Skin of body (tissue), 2 donors: ENCODE measurements around the gene SORCS2. TPM values are rescaled to one million over a fixed set of nuclear protein-coding genes. Genes with fewer than 3 reads are reported as not detected.

Source experiments
- DNase-seq: peaks from one replicate; lab custom pipeline; 2025; lab: John Stamatoyannopoulos, UW
- total RNA-seq: library from RNA; depleted of rRNA; stranded (reverse); fragments of >200 nt; gene quantifications from one replicate; pipeline ENCODE4 v1.2.3, GENCODE V29; 2014

The SORCS2 gene
- total RNA-seq, 1 donor from 2014 or later, result 5.8 TPM

DNA sequence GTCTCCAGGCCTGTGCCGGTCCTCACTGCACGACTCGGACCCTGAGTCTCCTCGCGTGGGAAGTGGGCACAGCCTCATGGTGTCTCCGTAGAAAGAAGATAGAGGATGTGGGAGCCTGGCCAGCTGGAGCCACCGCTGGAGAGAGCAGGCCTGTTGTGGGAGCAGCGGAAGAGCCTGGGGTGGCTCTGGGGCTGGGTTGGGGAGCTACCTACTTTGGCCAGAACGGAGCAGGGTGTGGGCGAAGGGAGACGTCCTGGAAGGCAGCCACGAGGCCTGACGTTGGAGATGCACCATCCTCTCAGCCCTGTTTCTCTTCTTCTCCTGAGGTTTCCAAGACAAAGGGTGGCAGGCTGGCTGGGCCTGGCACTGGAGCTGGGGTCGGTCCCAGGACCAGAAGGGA, 93.8 kb downstream of the SORCS2 start:
- DNase-seq, result no peak

DNA sequence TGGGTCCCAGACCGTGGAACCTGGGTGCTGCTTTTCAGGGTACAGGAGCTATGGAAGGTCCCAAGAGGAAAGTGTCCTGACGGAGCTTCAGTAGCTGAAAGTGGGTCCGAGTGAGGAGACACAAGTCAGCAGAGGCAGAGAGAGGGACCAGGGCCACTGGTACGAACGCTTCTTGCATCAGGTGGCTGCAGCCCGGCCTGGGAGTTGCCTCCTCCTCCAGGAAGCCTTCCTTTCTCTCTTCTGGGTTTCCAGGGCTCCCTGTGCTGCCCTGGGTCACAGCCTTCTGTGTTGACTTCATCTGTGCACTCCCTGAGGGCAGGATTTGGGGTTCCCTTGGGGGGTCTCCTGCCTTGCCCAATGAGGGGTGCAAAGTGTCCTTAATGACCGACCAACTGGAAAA, 94.5 kb downstream of the SORCS2 start:
- no peak for DNase-seq

DNA sequence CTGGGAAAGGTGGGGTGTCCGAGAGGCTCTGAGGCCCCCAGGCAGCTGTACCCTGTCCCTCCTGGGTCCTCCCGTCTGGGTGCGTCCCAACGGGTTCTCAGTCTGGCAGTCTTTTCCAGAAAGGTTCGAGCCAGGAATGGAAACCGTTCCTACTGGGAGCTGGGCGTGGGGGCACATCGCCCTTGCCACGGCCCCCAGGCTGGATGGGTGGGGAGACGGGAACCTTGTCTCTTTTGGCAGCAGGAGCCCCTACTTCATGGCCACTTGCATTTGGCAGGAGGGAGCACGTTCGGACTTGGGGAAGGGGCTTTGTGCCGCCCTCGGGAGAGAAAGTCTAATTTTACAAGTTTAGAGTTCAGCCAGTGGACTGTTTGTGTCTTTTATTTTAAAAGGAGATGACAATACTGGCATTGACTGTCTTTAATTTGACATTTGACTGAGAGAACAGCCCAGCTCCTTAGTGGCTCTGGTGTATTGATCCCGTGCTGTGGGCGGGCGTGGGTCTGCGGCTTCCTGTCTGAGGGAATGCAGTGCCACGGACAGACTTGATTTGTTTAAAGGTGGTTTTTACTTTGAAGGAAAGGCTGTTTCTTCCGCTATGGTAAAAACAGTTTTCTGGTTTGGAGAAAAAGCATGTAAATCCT, 95.1 kb downstream of the SORCS2 start:
- DNase-seq, result no peak

DNA sequence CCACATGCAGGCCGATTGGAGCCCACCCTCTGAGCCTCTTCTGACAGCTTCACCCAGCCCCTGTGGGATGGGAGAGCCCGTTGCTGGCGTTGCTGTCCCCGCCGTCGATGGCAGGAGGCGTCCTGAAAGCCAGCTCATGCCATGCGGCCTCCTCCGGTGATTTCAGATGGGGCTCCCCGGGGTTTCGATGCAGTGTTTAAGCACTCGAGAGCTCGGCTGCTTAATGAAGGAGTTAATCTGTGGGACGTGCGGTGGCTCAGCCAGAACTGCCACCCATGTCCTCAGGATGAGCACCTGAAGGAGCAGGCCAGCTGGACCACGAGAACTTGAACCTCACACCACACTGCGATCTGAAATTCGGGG, 95.6 kb downstream of the SORCS2 start:
- no peak for DNase-seq

DNA sequence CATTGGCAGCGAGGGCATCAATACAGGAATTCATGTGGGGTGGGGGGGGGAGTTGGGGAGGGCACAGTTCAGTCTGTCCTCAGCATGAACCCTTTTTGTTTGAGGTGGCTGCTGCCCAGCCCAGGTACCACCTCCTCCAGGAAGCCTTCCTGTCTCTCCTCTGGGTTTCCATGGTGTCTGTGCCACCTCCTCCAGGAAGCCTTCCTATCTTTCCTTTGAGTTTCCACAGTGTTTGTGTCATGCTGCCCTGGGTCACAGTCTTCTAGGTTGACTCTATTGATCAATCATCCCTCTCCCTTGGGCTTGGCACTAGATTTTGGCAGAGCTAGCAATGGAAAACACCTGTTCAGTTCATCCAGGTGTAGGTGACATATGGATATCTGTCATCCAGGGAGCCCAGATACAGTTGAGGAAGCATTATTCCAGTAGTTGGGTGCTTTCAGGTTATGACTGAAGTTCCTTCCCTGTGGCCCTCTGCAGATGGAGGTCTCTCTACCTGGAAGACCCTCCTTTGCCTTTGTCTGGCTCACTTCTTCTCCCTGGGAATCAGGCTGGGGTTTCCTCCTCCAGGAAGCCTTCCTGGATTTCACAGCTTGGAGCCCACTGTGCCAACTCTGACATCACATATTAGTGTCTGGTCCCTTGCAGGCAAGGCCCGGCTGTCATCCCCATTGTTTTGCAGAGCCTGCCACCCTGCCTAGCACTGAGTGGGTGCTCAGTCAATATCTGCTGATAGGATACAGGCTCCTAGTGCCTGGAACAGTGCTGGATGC, 96.6 kb downstream of the SORCS2 start:
- no peak for DNase-seq

DNA sequence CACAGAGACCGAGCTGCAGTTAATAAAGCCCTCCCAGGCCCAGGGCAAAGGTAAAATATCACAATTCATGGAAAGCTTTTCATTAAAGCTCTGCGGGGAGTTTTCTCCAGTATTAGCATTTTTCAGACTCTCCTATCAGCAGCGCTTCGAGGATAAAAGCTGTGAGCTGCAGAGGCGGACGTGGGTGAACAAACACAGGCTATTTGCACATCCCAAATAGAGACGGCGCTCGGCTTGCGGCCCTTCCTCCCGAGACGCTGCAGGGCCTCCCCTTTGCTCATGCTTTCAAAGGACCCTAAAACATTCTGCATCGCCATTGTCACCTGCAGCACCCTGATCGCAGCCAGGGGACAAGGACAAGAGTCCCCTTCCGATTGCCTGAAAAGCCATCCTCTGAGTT, 97.3 kb downstream of the SORCS2 start:
- DNase-seq, result no peak

DNA sequence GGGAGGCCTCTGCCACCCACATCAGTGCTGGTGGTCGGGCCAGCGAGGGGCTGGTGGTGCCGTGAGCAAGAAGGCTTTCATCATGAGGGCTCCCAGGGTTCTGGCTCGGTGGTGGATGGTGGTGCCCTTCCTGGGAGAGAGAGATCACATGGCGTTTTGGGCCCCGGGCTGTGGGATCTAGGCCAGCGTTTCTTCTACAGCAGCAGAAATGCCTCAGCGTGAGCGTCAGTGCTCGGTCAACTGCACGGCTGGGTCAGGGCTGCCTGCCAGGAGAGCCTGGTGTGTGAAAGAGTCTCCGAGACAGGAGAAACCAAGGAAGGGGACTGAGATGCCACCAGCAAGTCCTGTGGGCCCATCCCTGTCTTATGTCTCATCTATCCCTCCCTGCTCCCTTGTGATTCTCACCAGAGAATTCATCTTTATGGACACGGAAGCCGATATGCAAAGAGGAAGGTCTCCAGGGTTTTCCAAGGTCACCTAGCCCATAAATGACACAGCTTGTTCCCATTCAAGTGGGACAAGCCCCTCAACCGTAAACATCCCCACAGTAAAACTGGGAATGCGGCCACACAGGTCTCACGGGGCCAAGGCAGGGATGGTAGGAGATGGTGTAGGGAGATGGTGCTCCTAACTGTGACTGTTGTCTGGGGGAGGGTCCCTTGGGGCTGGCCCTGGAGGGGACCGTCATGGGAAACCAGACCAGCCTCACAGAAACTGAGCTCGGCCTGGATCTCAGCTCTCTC, 99.2 kb downstream of the SORCS2 start:
- DNase-seq, result no peak

DNA sequence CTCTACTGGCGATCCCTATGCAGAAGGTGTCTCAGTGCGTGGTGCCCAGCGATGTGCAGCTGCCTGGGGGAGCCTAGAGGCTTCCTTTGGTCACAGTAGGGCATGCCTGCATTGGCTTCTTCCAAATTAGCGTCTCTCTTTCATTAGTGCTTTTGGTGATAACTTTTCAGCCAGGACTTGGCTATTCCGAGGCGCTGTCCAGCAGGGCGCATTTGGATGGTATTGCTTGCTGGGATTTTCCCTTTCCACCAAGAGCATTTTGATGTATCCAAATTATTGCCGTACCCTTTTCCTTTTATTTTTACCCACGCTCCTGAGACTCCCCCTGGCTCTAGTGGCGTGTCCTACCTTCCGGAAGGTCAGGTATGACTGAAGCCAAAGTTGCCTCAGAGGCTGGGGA, 101.4 kb downstream of the SORCS2 start:
- no peak for DNase-seq

DNA sequence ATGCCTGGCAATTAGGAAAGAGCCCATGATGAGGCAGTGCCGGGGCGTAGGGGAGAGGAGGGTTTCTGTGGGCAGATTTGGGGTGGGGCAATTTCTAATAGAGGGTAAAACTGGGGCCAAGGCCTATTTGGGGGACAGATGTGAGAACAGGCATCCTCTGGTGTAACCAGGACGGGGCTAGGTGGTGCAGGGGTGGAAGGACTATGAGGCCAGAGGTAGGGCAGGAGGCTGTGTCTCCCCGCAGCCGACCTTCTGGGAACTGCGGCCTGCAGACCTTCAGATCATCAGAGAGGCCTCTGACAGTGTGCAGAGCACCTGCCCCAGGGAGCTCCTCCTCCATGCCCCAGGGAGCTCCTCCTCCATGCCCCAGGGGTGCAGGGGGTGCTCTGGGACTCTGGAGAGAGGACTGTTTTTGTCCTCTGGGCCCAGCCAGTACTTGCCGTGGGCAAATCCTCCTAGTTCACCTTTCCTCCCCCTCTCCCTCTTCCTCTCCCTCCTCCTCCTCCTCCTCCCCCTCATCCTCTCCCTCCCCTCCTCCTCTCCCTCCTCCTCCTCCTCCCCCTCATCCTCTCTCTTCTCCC, 101.9 kb downstream of the SORCS2 start:
- DNase-seq, result no peak

DNA sequence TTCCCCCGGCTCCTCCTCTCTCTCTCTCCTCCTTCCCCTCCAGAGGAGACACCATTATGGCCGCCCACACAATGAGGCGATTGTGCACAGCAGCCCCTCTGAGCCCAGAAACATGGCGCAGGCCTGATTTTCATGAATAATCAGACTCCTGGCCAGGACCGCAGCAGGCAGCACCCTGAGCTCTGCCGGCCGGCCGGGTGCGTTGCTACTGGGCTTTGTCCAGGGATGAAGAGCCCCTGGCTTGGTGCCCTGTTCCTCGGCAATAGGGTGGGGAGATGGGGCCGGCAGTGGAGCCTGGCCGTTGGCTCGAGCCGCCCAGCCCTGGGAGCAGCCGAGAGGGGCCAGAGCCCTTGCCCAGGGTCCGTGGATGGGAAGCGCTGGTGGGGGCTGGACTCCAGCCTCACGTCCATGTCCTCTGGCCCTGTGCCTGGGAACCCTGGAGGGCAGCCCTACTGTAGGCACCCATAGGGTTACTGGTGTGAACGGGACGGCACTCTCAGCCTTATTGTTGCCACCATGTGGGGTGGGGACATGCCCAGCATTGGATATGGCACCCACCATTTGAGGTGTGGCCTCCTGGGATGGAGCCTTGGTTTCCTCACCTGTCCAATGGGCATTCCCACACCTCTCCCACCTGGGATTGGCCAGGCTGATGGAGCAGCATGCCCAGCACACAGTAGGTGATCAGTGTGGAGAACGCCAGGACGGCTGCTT, 103.0 kb downstream of the SORCS2 start:
- no peak for DNase-seq

DNA sequence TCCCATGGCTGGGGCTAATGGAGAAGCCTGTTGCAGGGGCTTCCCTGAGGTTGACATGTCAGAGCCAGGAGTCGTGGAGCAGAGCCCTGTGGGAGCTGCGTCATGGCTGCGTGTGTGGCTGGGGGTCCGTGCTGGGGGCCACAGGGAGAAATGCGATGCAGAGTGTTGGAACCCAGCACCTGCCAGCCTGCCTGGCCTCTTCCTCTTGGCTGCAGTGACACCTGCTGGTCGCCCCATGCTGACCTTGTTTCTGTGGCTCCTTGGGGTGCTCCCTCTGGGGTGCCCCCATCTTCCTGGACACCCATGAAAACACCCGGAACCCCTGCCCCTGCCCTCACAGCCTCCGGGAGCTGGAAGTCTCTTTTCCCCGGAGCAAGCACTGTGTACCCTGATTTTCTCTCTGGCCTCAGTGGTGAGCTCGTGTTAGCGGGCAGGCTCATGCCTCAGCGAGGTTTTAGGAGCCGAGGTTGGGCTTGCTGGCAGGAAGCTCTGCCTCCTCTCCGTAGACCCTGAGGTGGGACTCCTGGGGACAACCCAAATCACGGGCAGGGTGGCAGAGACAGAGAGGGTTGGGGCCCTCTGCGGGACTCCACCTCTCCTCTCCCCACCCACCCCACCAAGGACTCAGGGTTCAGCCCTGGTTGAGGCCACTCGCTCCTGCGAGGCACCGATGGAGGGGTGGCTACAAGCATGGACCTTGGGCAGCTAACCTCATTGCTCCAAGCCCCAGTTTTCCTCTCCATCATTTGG, 103.7 kb downstream of the SORCS2 start:
- no peak for DNase-seq

DNA sequence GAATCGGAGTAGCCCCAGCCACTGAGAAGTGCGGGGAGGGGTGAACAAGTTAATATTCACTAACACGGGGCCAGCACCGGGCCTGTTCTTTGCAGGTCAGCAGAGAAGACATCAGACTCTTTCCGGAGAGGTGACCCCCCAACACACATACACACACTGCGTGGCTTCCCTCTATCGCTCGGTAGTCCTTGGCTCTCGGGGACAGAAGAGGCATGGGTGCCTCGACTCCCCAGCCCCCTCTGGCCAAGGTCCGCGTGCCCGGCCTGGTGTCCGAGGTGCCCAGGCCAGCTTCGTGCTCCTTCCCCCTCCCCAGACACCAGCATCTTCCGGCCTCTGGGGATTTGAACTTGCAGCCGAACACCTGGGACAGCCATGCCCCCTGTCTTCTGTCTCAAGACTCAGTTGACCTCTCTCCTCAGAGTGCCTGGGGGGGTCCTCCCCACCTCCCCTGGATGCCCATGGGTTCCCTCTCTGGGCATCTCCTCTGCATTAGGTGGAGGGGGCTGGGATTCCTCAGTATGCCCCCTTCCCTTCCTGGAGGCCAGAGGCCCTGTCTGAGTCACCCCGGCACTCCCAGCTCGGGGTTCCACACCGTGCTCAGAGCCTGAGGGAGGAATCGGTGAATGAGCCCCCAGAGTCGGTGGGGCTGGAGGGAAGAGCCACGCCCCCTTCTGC, 104.5 kb downstream of the SORCS2 start:
- DNase-seq, result no peak

DNA sequence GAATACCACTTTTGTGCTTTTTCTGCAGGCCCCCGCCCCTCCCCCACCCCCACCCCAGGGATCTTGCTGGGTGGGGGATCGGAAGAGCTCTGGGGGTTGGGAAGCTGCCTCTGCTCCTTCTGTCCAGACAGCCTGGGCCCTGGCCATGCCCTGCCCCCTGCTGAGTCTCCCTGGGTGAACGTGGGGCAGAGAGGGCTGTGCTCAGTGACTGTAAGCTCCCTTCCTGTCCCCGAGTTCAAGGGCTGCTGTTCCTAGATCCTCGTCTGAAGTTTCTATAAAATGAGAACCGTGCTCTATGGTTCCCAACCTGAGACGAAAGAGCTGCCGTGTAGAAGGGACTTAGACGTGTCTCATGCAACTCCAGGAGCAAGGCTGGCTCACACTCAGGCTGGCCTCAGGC, 105.0 kb downstream of the SORCS2 start:
- no peak for DNase-seq

DNA sequence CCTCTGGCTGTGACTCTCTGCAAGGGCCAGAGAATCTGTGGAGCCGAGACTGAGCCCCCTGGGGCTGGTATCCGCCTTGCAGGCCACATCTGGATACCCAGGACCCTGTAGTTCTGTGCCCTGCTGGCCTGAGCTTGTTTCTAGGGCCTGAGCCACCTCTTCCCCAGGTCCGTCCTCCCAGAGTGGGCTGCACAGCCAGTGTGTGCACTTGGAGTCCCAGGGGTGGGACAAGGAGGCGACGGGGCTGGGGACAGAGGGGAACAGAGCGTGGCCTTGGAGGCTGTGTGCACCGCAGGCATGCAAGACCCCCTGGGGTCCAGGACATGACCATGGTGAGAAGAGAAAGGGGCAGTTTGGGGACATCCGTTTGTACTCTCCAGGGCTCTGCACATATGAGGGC, 105.5 kb downstream of the SORCS2 start:
- DNase-seq, result no peak

DNA sequence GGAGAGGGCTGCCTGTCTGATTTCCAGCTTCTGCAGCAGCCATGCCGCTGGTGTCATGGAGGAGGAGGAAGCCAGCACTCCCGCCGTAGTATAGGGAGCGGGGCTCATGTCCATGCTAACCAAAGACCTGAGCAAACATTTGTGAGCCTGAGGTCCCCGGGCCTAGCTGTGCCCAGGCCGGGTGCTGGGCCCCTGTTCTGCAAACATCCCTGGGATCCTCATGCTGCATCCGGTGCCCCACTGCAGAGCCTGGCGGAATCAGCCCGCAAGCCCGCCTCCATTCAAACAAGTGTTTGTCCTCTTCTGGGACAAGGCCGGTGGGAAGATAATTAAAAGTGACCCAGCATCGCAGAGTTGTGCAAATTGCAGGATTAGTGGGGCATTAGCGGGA, 106.3 kb downstream of the SORCS2 start:
- no peak for DNase-seq

DNA sequence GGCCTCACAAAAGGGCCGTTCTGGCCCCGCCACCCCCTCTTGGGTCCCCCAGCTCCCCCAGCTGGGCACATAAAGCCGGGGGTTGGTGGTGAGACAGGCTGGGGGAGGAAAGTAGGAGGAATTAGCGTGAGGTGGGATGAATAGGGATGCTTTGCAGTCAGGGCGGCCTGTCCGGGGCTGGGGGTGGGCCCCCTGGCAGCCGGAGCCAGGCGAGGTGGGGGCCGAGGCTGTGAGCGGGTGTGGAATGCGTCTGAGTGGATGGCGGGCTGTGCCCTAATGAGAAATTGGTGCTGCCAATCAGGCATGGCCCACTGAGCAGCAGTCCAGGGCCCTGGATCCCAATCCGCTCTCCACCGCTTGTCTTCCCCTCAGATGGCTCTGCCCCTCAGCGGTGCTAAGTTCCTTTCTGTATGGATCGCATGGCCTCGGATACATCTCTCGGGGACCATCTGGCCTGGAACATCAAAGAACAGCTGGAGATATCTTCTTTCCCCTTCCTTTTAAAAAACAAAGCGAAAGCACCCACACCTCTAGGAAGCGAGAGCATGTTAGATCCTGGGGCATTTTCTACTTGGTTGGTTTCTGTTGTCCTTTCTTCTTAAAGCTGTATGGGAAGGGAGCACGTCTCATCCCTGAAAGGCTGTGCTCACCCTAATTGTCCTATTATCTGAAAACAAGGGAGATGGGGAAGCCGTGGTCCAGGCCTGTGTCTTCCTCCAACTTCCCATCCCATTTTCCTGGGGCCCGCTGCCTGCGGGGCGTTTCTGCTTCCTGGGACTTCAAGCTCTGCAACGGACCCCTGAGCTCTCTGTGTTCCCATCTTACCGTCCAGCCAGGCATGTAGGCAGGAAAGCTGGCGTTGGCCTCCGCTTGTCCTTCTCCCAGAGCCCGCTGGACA, 106.9 kb downstream of the SORCS2 start:
- no peak for DNase-seq

DNA sequence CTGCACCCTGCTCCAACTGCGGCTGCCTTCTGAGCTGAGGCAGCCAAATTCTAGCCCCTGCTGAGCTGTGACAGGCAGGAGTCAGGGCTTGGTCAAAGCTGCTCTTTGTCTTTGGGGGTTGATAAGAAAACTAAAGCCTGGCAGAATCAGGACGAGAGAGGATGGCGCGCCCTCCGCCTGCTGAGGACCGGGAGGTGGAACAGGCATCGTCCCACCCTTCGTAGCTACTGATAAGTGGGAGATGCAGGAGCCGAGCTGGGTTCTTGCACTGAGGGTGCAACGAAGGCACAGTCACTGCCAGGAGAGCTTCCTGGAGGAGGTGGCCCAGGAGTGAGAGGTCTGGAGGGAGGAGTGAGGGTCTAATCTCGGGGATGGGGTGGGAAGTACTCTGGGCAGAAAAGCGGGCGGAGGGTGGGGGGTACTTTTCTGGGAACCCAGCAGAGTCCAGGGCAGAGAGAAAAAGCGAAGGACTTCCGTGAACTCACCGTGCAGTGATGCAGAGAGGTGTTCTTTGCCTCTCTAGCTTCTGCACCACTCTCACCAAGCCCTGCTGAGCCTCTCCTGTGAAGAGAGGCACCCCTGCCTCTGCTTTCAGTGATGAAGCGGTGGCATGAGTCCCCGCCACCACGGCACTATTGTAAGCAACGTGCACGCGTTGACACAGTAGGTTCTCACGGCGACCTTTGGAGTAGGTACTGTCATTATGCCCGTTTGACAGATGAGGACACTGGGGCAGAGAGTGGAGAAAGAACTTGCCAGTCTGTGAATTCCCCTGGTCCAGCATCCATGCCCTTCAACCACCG, 107.8 kb downstream of the SORCS2 start:
- DNase-seq, result no peak

DNA sequence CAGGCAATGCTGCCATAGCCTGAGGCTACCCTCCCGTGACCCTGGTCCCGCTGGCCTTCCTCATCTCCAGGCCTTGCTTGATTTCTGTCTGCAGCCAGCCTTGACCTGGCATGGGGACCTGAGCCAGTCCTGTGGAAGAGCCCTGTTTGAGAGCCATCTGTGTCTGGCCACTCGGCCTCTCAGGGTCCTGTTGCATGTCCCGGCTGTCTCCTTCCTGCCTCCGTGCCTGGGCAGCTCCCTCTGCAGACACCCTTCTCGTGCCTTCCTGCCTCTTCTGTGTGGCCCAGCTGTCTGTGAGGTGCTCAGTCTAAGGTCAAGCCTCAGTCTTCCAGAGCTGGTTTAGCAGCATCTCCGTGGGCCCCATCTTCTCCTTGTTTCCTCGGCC, 108.4 kb downstream of the SORCS2 start:
- no peak for DNase-seq
